Stomach (tissue), 9 donors: ENCODE results near the gene LYSMD4. TPM values are rescaled to one million over a fixed set of nuclear protein-coding genes. Genes with fewer than 3 reads are reported as not detected.
"Not testable (repeated sequence)": the region's sequence is repeated elsewhere in the genome, so short reads cannot be mapped to it uniquely, and the experiment has no call there.

Source experiments
- DNase-seq, 2 donors: peaks; one replicate each; pipeline versions ENCODE4 v3.0.0 to v3.0.0-alpha.2; 2013 to 2019
- H3K27ac ChIP-seq, 5 donors: fragments of 200-600 bp in 4 of 5; sonication (generic) in 4 of 5; one replicate each; pipeline ENCODE4 v1.5.1; 2013 to 2019; ENCODE audit warnings: mild to moderate bottlenecking in 1 of 5, moderate library complexity in 1 of 5
- H3K27me3 ChIP-seq, 3 donors: fragments of 200-600 bp; sonication (generic); one replicate each; pipeline ENCODE4 v1.5.1; 2017 to 2019; ENCODE audit warnings: mixed run types in 1 of 3
- H3K36me3 ChIP-seq, 4 donors: fragments of 200-600 bp; sonication (generic); 1 replicate in 3 of 4; 2 replicates in 1 of 4; pipeline ENCODE4 v1.5.1; 2016 to 2019
- H3K4me1 ChIP-seq, 4 donors: fragments of 200-600 bp; sonication (generic); one replicate each; pipeline ENCODE4 v1.5.1; 2016 to 2019
- H3K4me3 ChIP-seq, 4 donors: fragments of 200-600 bp; sonication (generic) in 3 of 4; one replicate each; pipeline ENCODE4 v1.5.1; 2016 to 2019; ENCODE audit warnings: mild to moderate bottlenecking in 1 of 4
- H3K9me3 ChIP-seq, 4 donors: fragments of 200-600 bp; sonication (generic); one replicate each; pipeline ENCODE4 v1.5.1; 2016 to 2019
- CTCF ChIP-seq, 7 experiments: fragments of 450-650 bp in 4 of 7; fragments of 200-600 bp in 3 of 7; sonication (generic) in 3 of 7; IDR thresholded peaks; one replicate each; pipeline ENCODE4 v1.5.1; 2016 to 2019; ENCODE audit warnings: antibody characterized with exemption in 7 of 7, control low read depth in 2 of 7, mild to moderate bottlenecking in 1 of 7
- EP300 ChIP-seq: sonication (generic); formaldehyde crosslinking; IDR thresholded peaks from one replicate; pipeline ENCODE4 v1.6.1; 2017; ENCODE audit warnings: antibody characterized with exemption
- POLR2A ChIP-seq, 4 donors: fragments of 450-650 bp; IDR thresholded peaks; one replicate each; pipeline ENCODE4 v1.6.1; 2016; ENCODE audit warnings: antibody characterized with exemption in 4 of 4, control low read depth in 2 of 4, mild to moderate bottlenecking in 1 of 4, moderate library complexity in 1 of 4
- POLR2AphosphoS5 ChIP-seq, 3 donors: sonication (generic); formaldehyde crosslinking; IDR thresholded peaks; one replicate each; pipeline ENCODE4 v1.6.1; 2016; ENCODE audit warnings: antibody characterized with exemption in 3 of 3
- WGBS, 5 donors: extraction: QIAGEN DNeasy Blood & Tissue Kit in 3 of 5; methylation state at CpG; one replicate each; pipeline versions ENCODE4 v1.1.5 to v1.1.7; 2013 to 2018; 5-methylcytosine and 5-hydroxymethylcytosine counted together
- intact Hi-C: fragments of 100-400 bp; cut with DNase I; formaldehyde crosslinking; loops from one replicate; pipeline ENCODE4 v1.15.1; 2023; ENCODE audit warnings: low total_unique reads
- polyA plus RNA-seq, 3 donors: library from polyadenylated mRNA; stranded (reverse); fragments of 200-250 nt; gene quantifications; one replicate each; pipeline ENCODE4 v1.2.3, GENCODE V29; 2013
- total RNA-seq, 5 donors: library from RNA; depleted of rRNA; stranded (reverse); fragments of >200 nt; gene quantifications; one replicate each; pipeline versions ENCODE4 v1.1.0 to v1.2.3, GENCODE V29; 2014 to 2016
- donor health status: healthy with polysubstance abuse.
- donor health status: Bipolar disorder and iron deficiency.
- donor health status: healthy.

Gene LYSMD4
- total and polyA plus RNA-seq, 8 donors: 4.2 to 106 (median 10.0) TPM

- no peaks in the 10 kb centered on the region for H3K27me3 ChIP-seq
- no peak overlapping the region for H3K27ac ChIP-seq
- 71 to 93% (median 84%) methylated on average over 4 of the region's 4 CpGs for WGBS, 5 donors
- H3K4me3 ChIP-seq: no peak overlapping the region
- no peaks in the 10 kb centered on the region for H3K9me3 ChIP-seq
- intact Hi-C loops: no loop called here
- no peak for DNase-seq
- peaks cover 0 to 7% (median 0%) of the 10 kb centered on the region in 4 donors for H3K4me1 ChIP-seq
- no peaks in the 10 kb centered on the region for H3K36me3 ChIP-seq
- no peak for TF ChIP-seq EP300
- TF ChIP-seq POLR2AphosphoS5 (IDR thresholded peaks at IDR 0.05): no peak
- no peak for TF ChIP-seq CTCF (IDR thresholded peaks at IDR 0.05)
- no peak for TF ChIP-seq POLR2A (IDR thresholded peaks at IDR 0.05)
Measured at GRCh38 chr15:99752556-99752955, 19.3 kb upstream of the LYSMD4 start.

GRCh38 chr15:99750326-99750725 is 17.1 kb upstream of the LYSMD4 start:
- intact Hi-C loops, H3K9me3 ChIP-seq, H3K4me3 ChIP-seq, H3K27me3 ChIP-seq, H3K27ac ChIP-seq, H3K36me3 ChIP-seq, DNase-seq, H3K4me1 ChIP-seq: not testable (repeated sequence)
- 77 to 91% (median 90%) methylated on average over 11 of the region's 11 CpGs for WGBS, 5 donors

GRCh38 chr15:99749386-99749785 is 16.1 kb upstream of the LYSMD4 start:
- 37 to 55% (median 49%) methylated on average over 4 to 6 of the region's 6 CpGs for WGBS, 5 donors
- no peak for TF ChIP-seq CTCF (IDR thresholded peaks at IDR 0.05)
- TF ChIP-seq POLR2A (IDR thresholded peaks at IDR 0.05): no peak
- TF ChIP-seq EP300: no peak
- TF ChIP-seq POLR2AphosphoS5 (IDR thresholded peaks at IDR 0.05): no peak
- no peak for DNase-seq
- Histone ChIP-seq H3K36me3 (no peaks in the 10 kb centered on the region), H3K4me3 (no peak overlapping the region), H3K4me1 (peaks cover 0 to 3% (median 0%) of the 10 kb centered on the region in 4 donors), H3K27me3 (no peaks in the 10 kb centered on the region), H3K9me3 (no peaks in the 10 kb centered on the region), H3K27ac (no peak overlapping the region)
- intact Hi-C loops: no loop called here

- Histone ChIP-seq H3K36me3 (no peaks in the 10 kb centered on the region), H3K4me3 (no peak overlapping the region), H3K27ac (no peak overlapping the region), H3K9me3 (no peaks in the 10 kb centered on the region), H3K27me3 (no peaks in the 10 kb centered on the region), H3K4me1 (peaks cover 0 to 3% (median 0%) of the 10 kb centered on the region in 4 donors)
- intact Hi-C loops: no loop called here
- WGBS, 5 donors: 85 to 94% (median 87%) methylated on average over 9 of the region's 9 CpGs
- DNase-seq: no peak
- no peak for TF ChIP-seq EP300
- TF ChIP-seq POLR2A (IDR thresholded peaks at IDR 0.05): no peak
- TF ChIP-seq POLR2AphosphoS5 (IDR thresholded peaks at IDR 0.05): no peak
- TF ChIP-seq CTCF (IDR thresholded peaks at IDR 0.05): no peak
Measured at GRCh38 chr15:99745370-99746086, 12.3 kb upstream of the LYSMD4 start.

GRCh38 chr15:99744142-99744541 is 10.9 kb upstream of the LYSMD4 start:
- 95 to 97% (median 96%) methylated on average over 7 of the region's 7 CpGs for WGBS, 5 donors
- Histone ChIP-seq H3K27me3 (no peaks in the 10 kb centered on the region), H3K36me3 (no peaks in the 10 kb centered on the region), H3K9me3 (no peaks in the 10 kb centered on the region), H3K27ac (no peak overlapping the region), H3K4me1 (peaks cover 0 to under 1% (median 0%) of the 10 kb centered on the region in 4 donors), H3K4me3 (no peak overlapping the region)
- DNase-seq: no peak
- TF ChIP-seq EP300: no peak
- intact Hi-C loops: no loop called here
